ENCODE results near the gene PRUNE2. TPM values are rescaled to one million over a fixed set of nuclear protein-coding genes. Genes with fewer than 3 reads are reported as not detected.

Gene PRUNE2
- total and polyA plus RNA-seq, 2 of the 8 experiments (the other 6 are each of a cell fraction or from before 2014, with no cell fraction given): 5.5 to 13.3 TPM

DNA sequence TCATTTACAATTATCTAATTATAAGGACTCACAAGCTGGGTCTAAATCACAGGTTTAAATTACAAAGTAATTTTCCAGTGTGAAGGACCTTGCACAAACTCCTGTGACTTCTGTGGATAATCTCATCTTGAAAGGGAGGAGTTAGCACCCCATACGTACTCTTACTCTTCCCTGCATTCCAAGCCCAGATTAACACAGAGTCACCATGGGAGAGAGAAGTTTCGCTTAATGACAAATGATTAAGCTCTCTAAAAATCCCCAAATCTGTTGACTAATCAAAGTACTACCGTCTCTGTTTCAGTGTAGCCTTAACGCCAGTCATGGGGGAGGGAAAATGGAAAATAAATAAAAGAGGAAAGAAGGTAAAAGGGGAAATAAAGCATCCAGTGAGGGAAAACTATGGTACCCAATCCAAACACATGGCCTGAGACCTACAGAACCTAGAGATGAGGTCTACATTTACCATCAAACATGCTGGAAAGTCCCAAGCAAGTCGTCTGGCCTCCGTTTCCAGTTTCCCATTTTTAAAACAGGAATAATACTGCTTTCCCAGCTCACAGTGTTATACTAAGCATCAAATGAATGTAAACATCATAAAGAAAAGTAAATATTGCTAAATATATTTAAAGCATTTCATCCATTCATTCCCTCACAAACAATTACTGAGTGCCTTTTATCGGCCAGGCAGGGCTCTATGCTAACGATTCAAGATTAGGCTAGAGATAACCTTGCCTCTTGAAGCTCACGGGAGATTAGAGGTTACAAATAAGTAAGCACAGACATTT lies 78.4 kb downstream of the PRUNE2 start:
- Histone ChIP-seq H4K5ac (ENCODE audit: insufficient read length, low read depth, low read length) (no peak overlapping the region), H3K9ac (replicated peaks in 1 of 4; ENCODE audit: extremely low read depth in 1 of 4, low read depth in 3 of 4, low read length in 3 of 4) (no peak overlapping the region), H4K20me1 (replicated peaks in 1 of 2; ENCODE audit: control insufficient read depth in 1 of 2, insufficient read depth in 2 of 2, low read length in 2 of 2) (no peaks in the 10 kb centered on the region), H4K8ac (ENCODE audit: extremely low read depth, insufficient read depth, low read length) (no peak overlapping the region), H3K79me2 (ENCODE audit: control insufficient read depth in 1 of 2, insufficient read depth in 2 of 2, low read length in 2 of 2) (no peaks in the 10 kb centered on the region), H3K56ac (replicated peaks; ENCODE audit: insufficient read length, low read depth, low read length) (no peak overlapping the region), H4K91ac (replicated peaks; ENCODE audit: insufficient read length, low read length) (no peak overlapping the region), H3K27ac (ENCODE audit: low read depth, low read length) (no peak overlapping the region), H3K9me3 (ENCODE audit: insufficient read depth in 2 of 2, low read depth in 1 of 2, low read length in 1 of 2) (no peaks in the 10 kb centered on the region), H3K79me1 (ENCODE audit: low read depth, low read length) (no peaks in the 10 kb centered on the region), H2BK120ac (replicated peaks; ENCODE audit: low read depth, low read length) (no peak overlapping the region), H3K4me2 (ENCODE audit: insufficient read depth in 1 of 2, low read depth in 2 of 2, low read length in 2 of 2) (no peak overlapping the region), H2BK12ac (ENCODE audit: low read depth, low read length) (no peak overlapping the region), H2AFZ (ENCODE audit: low read length) (no peak overlapping the region), H3K23me2 (ENCODE audit: low read depth, low read length) (no peaks in the 10 kb centered on the region), H2AK5ac (ENCODE audit: low read depth, low read length) (no peak overlapping the region), H3K18ac (ENCODE audit: extremely low read depth, low read length) (no peak overlapping the region), H2BK15ac (ENCODE audit: low read length) (no peak overlapping the region), H2BK20ac (ENCODE audit: low read length) (no peak overlapping the region), H3K4me3 (ENCODE audit: extremely low read depth in 1 of 4, insufficient read depth in 2 of 4, low read depth in 3 of 4, low read length in 4 of 4) (no peak overlapping the region), H3K27me3 (replicated peaks in 1 of 4; ENCODE audit: control insufficient read depth in 3 of 4, extremely low read depth in 1 of 4, insufficient read depth in 3 of 4, low read length in 3 of 4) (no peaks in the 10 kb centered on the region), H3K36me3 (ENCODE audit: control insufficient read depth in 2 of 4, insufficient read depth in 4 of 4, low read length in 3 of 4) (no peaks in the 10 kb centered on the region), H3K4me1 (replicated peaks in 1 of 4; ENCODE audit: control insufficient read depth in 3 of 4, insufficient read depth in 4 of 4, low read length in 3 of 4) (peaks cover 0 to 4% (median 0%) of the 10 kb centered on the region in 4 experiments; a peak in 1 of 7 replicates), H3K14ac (ENCODE audit: insufficient read length) (no peak overlapping the region), H3K23ac (ENCODE audit: insufficient read length) (no peak overlapping the region), H3K4ac (replicated peaks; ENCODE audit: insufficient read length, low read depth, low read length) (no peak overlapping the region), H2BK5ac (ENCODE audit: low read depth, low read length) (no peak overlapping the region)
- TF ChIP-seq SIN3A (conservative IDR thresholded peaks at IDR 0.05 in 1 of 2, IDR thresholded peaks at IDR 0.05 in 1 of 2; ENCODE audit: low read depth in 1 of 2, low read length in 2 of 2) (no peak), KDM5A (IDR thresholded peaks at IDR 0.05; ENCODE audit: low read length) (no peak), PHF8 (conservative IDR thresholded peaks at IDR 0.05; ENCODE audit: low read depth, low read length) (no peak), EP300 (IDR thresholded peaks at IDR 0.05; ENCODE audit: borderline replicate concordance in 1 of 2, low read depth in 2 of 2, low read length in 2 of 2) (no peak)
- TF ChIP-seq, protein P1, sequence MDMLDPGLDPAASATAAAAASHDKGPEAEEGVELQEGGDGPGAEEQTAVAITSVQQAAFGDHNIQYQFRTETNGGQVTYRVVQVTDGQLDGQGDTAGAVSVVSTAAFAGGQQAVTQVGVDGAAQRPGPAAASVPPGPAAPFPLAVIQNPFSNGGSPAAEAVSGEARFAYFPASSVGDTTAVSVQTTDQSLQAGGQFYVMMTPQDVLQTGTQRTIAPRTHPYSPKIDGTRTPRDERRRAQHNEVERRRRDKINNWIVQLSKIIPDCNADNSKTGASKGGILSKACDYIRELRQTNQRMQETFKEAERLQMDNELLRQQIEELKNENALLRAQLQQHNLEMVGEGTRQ (IDR thresholded peaks at IDR 0.05; ENCODE audit: low read length): no peak
- TF ChIP-seq, protein P2, sequence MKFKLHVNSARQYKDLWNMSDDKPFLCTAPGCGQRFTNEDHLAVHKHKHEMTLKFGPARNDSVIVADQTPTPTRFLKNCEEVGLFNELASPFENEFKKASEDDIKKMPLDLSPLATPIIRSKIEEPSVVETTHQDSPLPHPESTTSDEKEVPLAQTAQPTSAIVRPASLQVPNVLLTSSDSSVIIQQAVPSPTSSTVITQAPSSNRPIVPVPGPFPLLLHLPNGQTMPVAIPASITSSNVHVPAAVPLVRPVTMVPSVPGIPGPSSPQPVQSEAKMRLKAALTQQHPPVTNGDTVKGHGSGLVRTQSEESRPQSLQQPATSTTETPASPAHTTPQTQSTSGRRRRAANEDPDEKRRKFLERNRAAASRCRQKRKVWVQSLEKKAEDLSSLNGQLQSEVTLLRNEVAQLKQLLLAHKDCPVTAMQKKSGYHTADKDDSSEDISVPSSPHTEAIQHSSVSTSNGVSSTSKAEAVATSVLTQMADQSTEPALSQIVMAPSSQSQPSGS (IDR thresholded peaks at IDR 0.05; ENCODE audit: low read length): no peak
- DNase-seq (ENCODE audit: low read depth in 1 of 2, low spot score in 2 of 2) (no peak), FAIRE-seq (no peak)
- 90% methylated on average over 9 of the region's 9 CpGs; no CpG with 5 or more reads in 1 of the 2 experiments for WGBS, 2 experiments (ENCODE audit: extremely low coverage in 1 of 2, insufficient coverage in 1 of 2, insufficient read length in 1 of 2, insufficient replicate concordance in 2 of 2, low coverage in 1 of 2, low lambda C conversion rate in 2 of 2, missing lambda C conversion rate in 1 of 2)
- ChIA-PET POLR2A (ENCODE audit: partially characterized antibody) (no interaction called here), CTCF (ENCODE audit: partially characterized antibody) (interaction anchor here (0.8 to 2.5 kb wide), 4 partner anchors 17 to 167 kb away, joined by 3 to 17 read pairs (median 6); no protein-coding TSS in a partner anchor)

Data from H1 (cell line).